Measurements from ENCODE around the gene LRP3.
"Not testable (repeated sequence)": the region's sequence is repeated elsewhere in the genome, so short reads cannot be mapped to it uniquely, and the experiment has no call there.

LRP3 gene

DNA sequence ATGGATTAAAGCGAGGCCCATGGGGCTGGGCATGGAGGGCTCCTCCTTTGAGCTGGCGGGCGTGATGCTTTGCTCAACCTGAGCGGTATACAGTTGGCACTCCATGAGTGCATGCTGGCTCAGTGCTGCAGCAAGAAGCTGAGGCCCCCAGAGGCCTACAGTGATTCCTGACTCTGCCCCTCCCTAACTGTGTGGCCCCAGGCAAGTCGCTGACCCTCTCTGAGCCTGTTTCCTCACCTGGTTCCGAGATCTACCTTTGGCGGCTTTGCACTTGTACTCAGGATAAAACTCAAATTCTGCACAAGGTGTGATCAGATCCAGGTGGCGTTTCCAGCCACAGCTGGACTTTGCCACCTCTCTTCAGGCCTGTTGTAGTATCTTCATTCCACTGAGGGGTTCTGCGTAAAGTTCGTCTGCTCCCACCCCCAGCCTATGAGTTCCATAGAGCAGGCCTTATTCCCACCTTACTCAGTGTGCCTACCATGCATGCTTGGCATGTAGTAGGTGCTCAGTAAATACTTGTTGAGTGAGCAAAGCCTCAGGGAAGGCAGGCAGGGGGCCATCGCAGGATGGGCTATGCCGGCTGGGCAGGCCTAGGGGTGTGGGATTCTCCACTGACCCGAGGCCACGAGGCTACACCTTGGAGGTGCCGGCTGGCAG lies 7.9 kb downstream of the LRP3 start:
- FAIRE-seq = no peak
- DNase-seq (ENCODE audit: insufficient read length, low spot score) = no peak

DNA sequence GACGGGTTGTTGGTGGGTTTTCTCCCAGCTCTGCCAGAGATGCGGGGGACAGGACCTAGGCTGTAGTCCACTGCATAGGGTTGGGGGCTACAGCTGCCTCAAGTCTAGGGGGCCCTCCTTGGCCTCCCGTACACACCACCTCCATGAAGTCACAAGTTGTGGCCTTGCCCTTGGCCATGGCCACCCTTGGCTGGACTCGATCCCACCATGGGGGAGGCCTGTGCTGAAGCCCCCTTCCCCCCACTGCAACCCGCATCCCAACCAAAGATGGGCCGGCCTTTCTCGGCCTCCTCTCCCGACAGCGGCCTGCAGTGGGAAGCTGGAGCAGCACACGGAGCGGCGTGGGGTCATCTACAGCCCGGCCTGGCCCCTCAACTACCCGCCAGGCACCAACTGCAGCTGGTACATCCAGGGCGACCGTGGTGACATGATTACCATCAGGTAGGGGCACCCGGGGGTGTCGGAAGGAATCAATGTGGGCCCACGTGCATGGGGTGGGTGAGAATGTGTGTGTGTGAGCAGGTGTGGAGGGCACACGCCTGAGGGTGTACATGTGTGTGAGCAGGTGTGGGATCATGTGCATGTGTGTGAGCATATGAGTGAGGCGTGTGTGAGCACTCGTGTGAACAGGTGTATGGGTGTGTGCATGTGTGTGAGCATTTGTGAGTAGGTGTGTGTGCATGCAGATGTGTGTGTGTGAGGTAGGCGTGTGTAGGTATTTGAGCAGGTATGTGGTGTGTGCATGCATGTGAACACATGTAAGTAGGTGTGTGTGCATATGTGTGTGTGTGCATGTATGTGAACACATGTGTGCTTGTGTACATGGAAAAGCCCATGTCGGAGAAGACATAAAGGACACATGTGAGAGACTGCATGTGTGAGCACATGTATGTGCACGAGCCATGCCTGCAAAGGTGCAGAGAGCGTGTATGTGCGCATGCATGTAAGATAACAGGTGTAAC lies 8.7 kb downstream of the LRP3 start:
- FAIRE-seq (no peak), DNase-seq (ENCODE audit: insufficient read length, low spot score) (no peak)

DNA sequence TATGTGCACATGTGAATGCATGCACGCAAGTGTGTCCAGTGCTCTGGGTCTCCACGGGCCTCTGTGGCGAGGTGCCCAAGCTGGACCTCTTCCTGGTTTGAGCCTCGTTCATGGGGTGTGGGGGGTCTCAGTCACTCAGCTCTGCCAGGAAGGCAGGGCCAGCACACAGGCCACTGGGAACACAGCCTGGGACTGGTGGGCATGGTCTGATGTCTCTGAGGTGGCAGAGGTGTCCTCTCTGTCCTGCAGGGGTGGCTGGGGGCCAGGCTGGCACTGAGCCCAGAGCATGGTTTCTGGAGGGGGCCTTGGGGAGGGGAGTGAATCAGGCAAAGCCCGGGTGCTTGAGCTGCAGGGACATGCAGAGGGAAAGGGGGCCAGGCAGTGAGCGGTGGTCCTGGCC lies 9.4 kb downstream of the LRP3 start:
- DNase-seq (ENCODE audit: insufficient read length, low spot score) = no peak
- FAIRE-seq = no peak

DNA sequence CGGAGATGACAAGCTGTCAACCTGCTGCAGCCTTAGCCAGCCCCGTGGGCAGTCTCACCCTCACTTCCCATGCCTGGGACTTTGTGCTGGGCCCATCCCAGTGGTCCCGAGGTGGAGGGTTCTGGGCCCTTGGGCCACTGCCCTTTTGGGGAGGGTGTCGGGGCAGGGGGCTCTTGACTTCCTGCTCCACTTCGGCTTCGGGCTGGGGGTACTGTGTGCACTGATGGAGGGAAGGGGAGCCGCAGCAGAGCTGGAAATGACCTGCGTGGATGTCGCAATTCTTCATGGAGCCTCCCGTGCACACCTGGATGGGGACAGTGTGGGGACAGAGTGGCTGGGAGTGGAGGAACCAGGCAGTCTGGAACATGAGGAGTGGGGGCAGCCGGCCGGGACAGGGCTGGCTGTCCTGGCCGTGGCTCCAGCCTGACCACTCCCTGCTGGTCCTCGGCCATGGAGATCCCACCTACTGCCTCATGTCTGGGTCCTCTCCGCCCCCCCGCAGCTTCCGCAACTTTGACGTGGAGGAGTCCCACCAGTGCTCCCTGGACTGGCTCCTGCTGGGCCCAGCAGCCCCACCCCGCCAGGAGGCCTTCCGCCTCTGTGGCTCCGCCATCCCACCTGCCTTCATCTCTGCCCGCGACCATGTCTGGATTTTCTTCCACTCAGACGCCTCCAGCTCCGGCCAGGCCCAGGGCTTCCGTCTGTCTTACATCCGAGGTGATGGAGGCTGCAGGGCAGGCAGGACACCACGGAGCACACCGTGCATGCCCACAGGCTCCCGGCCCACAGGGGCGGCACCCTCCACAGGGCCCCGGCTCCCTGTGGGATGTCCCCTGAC lies 10.2 kb downstream of the LRP3 start:
- FAIRE-seq (no peak), DNase-seq (ENCODE audit: insufficient read length, low spot score) (no peak)

DNA sequence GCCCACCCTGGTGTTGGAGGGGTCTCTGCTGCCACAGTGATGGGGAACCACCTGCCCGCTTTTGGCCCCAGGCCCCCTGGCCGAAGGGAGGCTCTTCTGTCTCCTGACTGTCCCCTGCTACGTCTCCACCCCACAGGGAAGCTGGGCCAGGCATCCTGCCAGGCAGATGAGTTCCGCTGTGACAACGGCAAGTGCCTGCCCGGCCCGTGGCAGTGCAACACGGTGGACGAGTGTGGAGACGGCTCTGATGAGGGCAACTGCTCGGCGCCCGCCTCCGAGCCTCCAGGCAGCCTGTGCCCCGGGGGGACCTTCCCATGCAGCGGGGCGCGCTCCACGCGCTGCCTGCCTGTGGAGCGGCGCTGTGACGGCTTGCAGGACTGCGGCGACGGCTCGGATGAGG lies 11.0 kb downstream of the LRP3 start:
- DNase-seq (ENCODE audit: insufficient read length, low spot score) = no peak

DNA sequence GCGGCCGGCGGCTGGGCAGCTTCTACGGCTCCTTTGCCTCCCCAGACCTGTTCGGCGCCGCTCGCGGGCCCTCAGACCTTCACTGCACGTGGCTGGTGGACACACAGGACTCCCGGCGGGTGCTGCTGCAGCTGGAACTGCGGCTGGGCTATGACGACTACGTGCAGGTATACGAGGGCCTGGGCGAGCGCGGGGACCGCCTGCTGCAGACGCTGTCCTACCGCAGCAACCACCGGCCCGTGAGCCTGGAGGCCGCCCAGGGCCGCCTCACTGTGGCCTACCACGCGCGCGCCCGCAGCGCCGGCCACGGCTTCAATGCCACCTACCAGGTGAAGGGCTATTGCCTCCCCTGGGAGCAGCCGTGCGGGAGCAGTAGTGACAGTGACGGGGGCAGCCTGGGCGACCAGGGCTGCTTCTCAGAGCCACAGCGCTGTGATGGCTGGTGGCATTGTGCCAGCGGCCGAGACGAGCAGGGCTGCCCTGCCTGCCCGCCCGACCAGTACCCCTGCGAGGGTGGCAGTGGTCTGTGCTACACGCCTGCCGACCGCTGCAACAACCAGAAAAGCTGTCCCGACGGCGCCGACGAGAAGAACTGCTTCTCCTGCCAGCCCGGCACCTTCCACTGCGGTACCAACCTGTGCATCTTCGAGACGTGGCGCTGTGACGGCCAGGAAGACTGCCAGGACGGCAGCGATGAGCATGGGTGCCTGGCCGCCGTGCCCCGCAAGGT lies 11.6 kb downstream of the LRP3 start:
- DNase-seq (ENCODE audit: insufficient read length, low spot score) = no peak
- FAIRE-seq = no peak

More for the DNA sequence above, 11.0 kb downstream of the LRP3 start:
- no peak for FAIRE-seq

DNA sequence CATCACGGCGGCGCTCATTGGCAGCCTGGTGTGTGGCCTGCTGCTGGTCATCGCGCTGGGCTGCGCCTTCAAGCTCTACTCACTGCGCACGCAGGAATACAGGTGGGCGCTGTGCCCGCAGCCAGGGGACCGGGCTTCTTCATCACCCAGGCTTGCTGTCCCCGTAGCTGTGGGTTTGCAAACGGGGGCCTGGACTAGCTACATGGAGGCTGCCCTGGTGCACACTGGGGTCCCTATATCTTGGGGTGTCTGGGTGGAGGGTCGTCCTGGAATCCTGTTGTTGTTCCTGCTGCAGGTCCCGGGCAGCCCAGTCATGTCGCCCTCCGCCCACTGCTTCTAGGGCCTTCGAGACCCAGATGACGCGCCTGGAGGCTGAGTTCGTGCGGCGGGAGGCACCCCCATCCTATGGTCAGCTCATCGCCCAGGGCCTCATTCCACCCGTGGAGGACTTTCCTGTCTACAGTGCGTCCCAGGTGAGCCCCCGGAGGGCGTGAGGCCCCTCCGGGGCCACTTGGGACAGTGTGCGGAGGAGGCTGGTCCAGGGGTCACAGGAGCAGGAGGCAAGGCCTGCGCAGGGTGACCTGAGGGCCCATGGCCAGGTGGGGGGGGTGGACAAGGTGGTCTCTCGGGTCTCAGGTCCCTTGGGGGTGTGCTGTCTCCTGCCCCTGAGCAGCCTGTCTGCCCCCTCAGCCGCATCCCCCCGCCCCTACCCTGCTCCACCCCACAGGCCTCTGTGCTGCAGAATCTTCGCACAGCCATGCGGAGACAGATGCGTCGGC lies 12.3 kb downstream of the LRP3 start:
- DNase-seq (ENCODE audit: insufficient read length, low spot score) (no peak), FAIRE-seq (no peak)

DNA sequence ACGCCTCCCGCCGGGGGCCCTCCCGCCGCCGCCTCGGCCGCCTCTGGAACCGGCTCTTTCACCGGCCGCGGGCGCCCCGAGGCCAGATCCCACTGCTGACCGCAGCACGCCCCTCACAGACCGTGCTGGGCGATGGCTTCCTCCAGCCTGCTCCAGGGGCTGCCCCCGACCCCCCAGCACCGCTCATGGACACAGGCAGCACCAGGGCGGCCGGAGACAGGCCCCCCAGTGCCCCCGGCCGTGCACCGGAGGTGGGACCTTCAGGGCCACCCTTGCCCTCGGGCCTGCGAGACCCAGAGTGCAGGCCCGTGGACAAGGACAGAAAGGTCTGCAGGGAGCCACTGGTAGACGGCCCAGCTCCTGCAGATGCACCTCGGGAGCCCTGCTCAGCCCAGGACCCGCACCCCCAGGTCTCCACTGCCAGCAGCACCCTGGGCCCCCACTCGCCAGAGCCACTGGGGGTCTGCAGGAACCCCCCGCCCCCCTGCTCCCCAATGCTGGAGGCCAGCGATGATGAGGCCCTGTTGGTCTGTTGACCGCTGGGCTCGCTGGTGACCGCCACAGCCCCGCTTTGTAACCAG lies 13.0 kb downstream of the LRP3 start:
- FAIRE-seq (no peak), DNase-seq (ENCODE audit: insufficient read length, low spot score) (no peak)

DNA sequence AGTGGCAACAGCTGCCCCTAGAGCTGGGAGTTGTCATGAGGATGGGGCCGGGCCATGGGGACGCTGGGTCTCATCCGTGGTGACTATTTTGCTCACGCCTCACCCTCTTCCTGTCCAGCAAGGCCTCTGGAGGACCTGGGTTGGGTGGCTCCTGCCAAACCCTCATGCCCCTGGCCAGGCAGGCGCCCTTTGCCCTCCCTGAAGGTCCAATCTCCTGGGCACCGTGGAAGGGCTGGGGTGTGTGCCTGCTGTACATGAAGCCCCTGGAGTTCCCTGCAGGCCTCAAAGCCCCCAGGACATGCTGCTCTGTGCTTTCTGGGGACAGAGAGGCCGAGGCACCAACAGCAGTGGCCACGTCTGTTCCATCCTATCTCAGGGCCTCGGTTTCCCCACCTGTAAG lies 13.8 kb downstream of the LRP3 start:
- no peak for FAIRE-seq

DNA sequence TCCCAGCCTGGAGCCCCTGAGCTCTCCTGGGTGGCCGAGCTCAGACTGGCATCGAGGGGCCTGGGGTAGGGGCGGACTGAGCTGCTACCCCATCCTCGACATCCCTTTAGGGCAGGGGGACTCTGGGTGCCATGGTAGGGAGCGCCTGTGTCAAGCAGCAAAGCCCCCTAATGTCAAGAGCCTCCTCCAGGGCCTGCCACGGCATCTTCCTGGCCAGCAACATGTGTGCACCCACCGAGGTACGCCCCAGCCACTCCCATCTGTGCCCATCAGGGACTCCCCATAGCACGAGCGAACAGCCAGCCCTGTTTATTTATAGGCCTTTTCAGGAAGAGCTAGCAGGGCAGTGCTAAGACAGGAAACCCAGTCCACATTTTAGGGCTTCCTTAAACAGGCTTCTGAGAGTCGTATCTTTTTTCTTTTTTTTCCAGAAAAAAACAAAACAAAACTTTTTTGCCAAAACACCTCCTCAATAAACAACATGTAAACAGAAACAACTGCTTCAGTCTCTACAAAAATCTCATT lies 14.3 kb downstream of the LRP3 start:
- no peak for FAIRE-seq
- DNase-seq (ENCODE audit: insufficient read length, low spot score) = no peak

More for the DNA sequence above, 13.8 kb downstream of the LRP3 start:
- no peak for DNase-seq (ENCODE audit: insufficient read length, low spot score)

DNA sequence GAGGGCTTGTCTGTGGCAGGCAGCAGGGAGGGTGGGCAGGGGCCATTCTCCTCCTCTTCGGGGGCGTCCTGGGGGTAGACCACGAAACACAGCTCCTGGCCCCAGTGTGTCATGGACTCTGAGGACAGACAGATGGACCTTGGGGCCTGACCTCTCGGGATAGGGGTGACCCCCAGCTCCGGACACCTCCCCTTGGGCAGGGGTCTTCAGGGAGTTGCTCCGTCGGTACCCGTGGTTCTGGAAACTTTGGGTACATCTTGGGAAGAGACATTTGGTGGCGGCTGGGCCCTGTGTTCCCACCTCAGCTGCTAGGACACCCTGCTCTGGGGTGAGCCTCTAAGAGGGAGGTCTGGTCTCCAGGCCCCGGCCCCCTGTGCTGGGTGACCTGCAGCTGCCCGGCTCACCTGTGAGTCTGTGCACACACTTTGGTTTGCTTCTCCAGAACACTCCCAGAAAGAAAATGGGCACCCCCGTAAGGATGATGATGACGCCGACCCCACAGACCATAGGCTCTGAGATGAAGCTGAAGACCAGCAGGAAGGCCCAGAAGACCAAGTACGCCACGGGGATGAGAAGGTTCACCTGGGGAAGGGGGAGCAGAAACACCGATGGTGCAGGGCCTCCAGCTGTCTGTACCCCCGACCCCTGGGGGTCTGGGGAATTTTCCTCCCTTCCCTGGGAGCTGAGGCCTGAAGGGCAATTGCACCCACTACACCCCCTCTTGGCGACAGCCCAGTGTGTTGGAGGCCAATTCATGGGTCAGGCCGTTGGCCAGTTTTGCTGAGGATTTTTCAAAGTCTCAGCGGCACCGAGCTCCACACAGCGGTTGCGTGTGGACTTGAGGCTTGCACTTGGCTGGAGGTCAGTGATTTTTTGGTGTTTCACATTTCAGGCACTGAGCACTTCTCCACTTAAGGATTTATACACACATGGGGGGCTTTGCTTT lies 15.0 kb downstream of the LRP3 start:
- FAIRE-seq = no peak
- DNase-seq (ENCODE audit: insufficient read length, low spot score) = no peak

DNA sequence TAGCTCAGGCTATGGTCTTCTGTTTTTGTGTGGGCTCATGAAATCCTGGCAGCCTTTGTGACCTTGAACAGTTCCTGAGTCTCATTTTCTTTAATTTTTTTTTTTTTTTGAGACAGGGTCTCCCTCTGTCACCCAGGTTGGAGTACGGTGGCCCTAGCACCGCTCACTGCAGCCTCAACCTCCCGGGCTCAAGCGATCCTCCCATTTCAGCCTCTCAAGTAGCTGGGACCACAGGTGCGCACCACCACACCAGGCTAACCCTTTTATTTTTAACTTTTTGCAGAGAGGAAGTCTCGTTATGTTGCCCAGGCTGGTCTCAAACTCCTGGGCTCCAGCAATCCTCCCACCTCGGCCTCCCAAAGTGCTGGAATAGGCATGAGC lies 15.7 kb downstream of the LRP3 start:
- not testable (repeated sequence) for FAIRE-seq; DNase-seq (ENCODE audit: insufficient read length, low spot score)

DNA sequence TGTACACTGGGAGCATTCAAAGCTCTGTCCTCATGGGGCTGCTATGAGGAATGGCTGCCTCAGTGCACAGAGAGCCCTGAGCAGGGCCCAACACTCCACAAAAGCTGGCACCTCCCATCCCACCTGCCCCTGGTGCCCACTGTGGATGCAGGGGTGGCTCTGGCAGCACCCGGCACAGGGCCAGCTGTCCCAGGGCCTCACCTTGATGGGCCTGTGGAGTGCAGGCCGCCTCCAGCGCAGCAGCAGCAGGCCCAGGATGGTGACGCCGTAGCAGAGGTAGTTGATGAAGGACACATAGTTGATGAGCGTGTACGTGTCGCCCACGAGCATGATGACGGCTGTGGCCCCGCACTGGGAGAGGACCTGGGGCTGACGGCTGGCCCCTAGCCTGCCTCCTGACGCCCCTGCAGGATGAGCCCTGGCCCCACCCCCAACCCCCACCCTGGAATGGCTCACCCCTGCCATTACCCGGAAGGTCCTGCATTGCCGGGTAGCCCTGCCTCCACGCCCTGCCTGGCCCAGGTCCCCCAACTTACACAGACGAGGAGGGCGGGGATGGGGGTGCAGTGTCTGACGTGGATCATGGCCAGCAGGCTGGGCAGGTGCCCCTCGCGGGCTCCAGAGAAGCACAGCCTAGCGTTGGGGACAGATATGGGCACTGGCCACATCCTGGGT lies 16.3 kb downstream of the LRP3 start:
- FAIRE-seq (no peak), DNase-seq (ENCODE audit: insufficient read length, low spot score) (no peak)

DNA sequence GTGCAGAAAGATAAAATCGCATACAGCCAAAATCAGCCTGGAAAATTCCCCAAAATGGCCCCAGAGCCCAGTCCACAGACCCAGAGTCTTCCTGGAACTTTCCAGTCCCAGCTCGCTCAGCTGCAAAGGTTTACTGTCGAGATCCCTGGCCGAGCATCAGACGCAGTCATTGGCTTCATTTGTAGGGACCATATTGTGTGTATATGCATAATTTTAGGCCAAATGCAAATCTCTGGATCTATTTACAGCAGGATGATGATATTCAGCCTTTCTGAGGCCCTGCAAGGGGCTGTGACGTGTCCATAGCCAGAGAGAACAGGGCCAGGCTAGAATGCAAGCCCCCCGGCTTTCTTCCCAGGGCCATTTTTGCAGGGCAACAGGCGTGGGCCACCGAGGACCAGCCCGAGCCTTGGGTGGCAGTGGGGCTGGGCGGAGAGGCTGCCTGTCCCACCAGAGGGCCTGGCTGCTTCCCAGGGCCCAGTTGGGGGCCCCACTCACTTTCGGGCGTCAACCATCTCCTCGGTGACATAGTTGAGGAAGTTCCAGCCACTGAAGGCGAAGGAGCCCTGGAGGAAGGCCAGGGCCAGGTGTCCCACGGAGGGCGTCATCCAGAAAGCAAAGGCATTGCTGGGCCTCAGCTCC lies 17.8 kb downstream of the LRP3 start:
- FAIRE-seq = no peak

DNA sequence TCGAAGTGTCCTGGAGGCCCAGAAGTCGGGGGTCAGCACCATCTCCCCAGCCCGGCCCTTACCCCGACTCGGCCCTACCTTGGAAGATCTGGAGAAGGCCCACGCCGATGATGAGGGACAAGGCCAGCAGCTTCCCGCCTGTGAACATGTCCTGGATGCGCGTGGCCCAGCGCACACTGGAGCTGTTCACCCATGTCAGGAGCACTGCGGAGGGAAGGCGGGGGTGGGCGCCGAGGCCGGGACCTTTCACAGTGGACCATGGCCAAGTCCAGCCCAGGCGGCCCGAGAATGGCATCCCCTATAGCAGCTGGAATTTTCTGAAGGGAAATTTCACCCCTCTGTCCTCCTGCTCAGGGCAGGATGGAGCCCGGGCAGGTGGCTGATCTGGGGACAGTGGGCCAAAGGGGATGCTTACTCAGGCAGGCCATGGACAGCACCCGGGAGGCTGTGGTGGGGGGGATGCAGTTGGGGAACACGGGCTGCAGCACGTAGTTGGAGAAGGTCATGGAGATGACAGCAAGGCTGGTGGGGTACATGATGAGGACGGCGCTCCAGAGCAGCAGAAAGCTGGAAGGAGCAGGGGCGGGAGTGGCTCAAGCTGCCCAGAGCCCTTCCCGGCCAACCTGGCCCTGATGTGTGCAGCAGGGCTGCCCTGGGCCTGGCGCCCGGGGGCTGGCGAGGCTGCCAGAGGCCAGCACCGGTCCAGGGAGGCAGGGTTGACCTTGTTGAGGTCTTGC lies 18.5 kb downstream of the LRP3 start:
- DNase-seq (ENCODE audit: insufficient read length, low spot score) (no peak), FAIRE-seq (no peak)

More for the DNA sequence above, 17.8 kb downstream of the LRP3 start:
- DNase-seq (ENCODE audit: insufficient read length, low spot score) = no peak

DNA sequence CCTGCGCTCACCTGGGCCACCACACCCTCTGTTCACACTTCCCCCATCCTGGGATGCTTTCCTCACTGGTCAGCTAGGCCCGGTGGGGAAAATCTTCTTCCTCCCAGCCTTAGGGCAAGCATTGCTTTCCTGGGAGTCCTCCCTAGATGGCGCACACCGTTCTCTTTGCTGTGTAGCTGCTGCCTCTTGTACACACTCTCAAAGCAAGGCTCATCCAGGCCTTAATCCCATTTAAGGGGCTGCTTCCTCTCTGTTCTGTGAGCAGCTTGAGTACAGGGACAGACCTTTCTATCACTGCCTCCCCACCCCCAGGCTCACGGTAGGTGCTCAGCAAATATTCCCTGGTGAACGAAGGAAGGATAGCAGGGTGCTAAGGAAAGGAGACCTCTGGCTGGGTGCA lies 20.5 kb downstream of the LRP3 start:
- FAIRE-seq (no peak), DNase-seq (ENCODE audit: insufficient read length, low spot score) (no peak)
